HCT116 (cell line): ENCODE data around the gene RFX8. TPM values are rescaled to one million over a fixed set of nuclear protein-coding genes. Genes with fewer than 3 reads are reported as not detected.

ENCODE experiments used
- ATAC-seq: fragments of 200-7000 bp; cut with Tn5 transposase; 2 replicates; pipeline ENCODE4 v1.9.1; 2020; ENCODE audit warnings: mild to moderate bottlenecking, moderate library complexity
- BruUV-seq: library from RNA; stranded (reverse); fragments of 400-500 nt; replicated peaks from 2 replicates; lab custom pipeline; 2021; lab: Mats Ljungman, UMichigan
- CTCF ChIA-PET: fragments of 300-600 bp; sonication (Branson Sonifier 250); formaldehyde crosslinking; loops from one replicate; lab custom pipeline; 2021; ENCODE audit warnings: antibody characterized with exemption; lab: Charles Lee
- POLR2A ChIA-PET: fragments of 300-600, 350-600 bp; sonication (Branson Sonifier 250); formaldehyde crosslinking; loops from one replicate; lab custom pipeline; 2021; ENCODE audit warnings: antibody characterized with exemption; lab: Charles Lee
- RAD21 ChIA-PET, 2 experiments: fragments of 300-600 bp; sonication (Branson Sonifier 250); formaldehyde crosslinking; loops; one replicate each; lab custom pipeline; 2023; ENCODE audit warnings: low total read pairs in 2 of 2; ENCODE audit not compliant: uncharacterized antibody in 2 of 2, unreplicated experiment in 2 of 2, low non-redundant PET in 1 of 2; lab: Charles Lee
- DNase-seq: peaks from one replicate; pipeline ENCODE4 v3.0.0-alpha.2; 2010; ENCODE audit warnings: low read depth, low spot score
- H2AFZ ChIP-seq: fragments of 200-600 bp; shearing (Covaris generic), sonication (generic); 2 replicates; pipeline ENCODE4 v1.6.1; 2017; ENCODE audit warnings: low read depth, mixed run types, mixed read lengths, antibody characterized with exemption, low read length; ENCODE audit not compliant: poor library complexity, severe bottlenecking
- H3K27ac ChIP-seq: 2 replicates; pipeline ENCODE4 v1.5.1; 2012; ENCODE audit warnings: low read depth, low read length
- H3K27me3 ChIP-seq: fragments of 200-600 bp; sonication (generic); 2 replicates; pipeline ENCODE4 v1.6.1; 2016; ENCODE audit warnings: mixed run types, low read length, mixed read lengths; ENCODE audit not compliant: insufficient read depth
- H3K36me3 ChIP-seq, 2 experiments: fragments of 200-500 bp in 1 of 2; fragments of 200-600 bp in 1 of 2; sonication (Bioruptor generic) in 1 of 2; sonication (generic) in 1 of 2; 2 replicates each; pipeline versions ENCODE4 v1.5.1 to v1.6.1; 2014 to 2016; ENCODE audit warnings: low read length in 2 of 2, inconsistent platforms in 1 of 2, mixed read lengths in 1 of 2, mixed run types in 1 of 2; ENCODE audit not compliant: insufficient read depth in 2 of 2, control insufficient read depth in 1 of 2
- H3K4me1 ChIP-seq, 2 experiments: fragments of 200-600 bp in 1 of 2; sonication (generic) in 1 of 2; 2 replicates each; pipeline versions ENCODE4 v1.5.1 to v1.6.1; 2012 to 2017; ENCODE audit warnings: low read length in 2 of 2, inconsistent platforms in 1 of 2, mild to moderate bottlenecking in 1 of 2, mixed read lengths in 1 of 2, mixed run types in 1 of 2, moderate library complexity in 1 of 2; ENCODE audit not compliant: insufficient read depth in 2 of 2, control insufficient read depth in 1 of 2
- H3K4me2 ChIP-seq: fragments of 200-600 bp; sonication (generic); 2 replicates; pipeline ENCODE4 v1.6.1; 2017; ENCODE audit warnings: mixed run types, low read length, mixed read lengths
- H3K4me3 ChIP-seq, 2 experiments: fragments of 200-600 bp in 1 of 2; sonication (generic) in 1 of 2; replicated peaks in 1 of 2; 2 replicates each; pipeline ENCODE4 v1.5.1; 2011 to 2016; ENCODE audit warnings: low read length in 2 of 2, control low read depth in 1 of 2, low read depth in 1 of 2, mild to moderate bottlenecking in 1 of 2, mixed read lengths in 1 of 2, mixed run types in 1 of 2
- H3K79me2 ChIP-seq: fragments of 200-600 bp; sonication (generic); 2 replicates; pipeline ENCODE4 v1.6.1; 2017; ENCODE audit warnings: mild to moderate bottlenecking, mixed run types, low read length, moderate library complexity, mixed read lengths; ENCODE audit not compliant: insufficient read depth
- H3K9ac ChIP-seq: fragments of 200-600 bp; sonication (generic); 2 replicates; pipeline ENCODE4 v1.6.1; 2016; ENCODE audit warnings: low read length, mixed read lengths
- H3K9me2 ChIP-seq: fragments of 200-600 bp; sonication (generic), shearing (Covaris generic); 2 replicates; pipeline ENCODE4 v1.6.1; 2017; ENCODE audit warnings: mixed run types, mild to moderate bottlenecking, moderate library complexity; ENCODE audit not compliant: insufficient read depth
- H3K9me3 ChIP-seq, 2 experiments: fragments of 200-500 bp in 1 of 2; fragments of 200-600 bp in 1 of 2; sonication (Bioruptor generic) in 1 of 2; sonication (generic) in 1 of 2; 2 replicates each; pipeline ENCODE4 v1.6.1; 2014 to 2017; ENCODE audit warnings: low read length in 2 of 2, mixed read lengths in 2 of 2, inconsistent platforms in 1 of 2, low read depth in 1 of 2, mild to moderate bottlenecking in 1 of 2, mixed run types in 1 of 2, moderate library complexity in 1 of 2; ENCODE audit not compliant: control insufficient read depth in 1 of 2, insufficient read depth in 1 of 2
- H4K20me1 ChIP-seq: fragments of 200-600 bp; sonication (generic), shearing (Covaris generic); 2 replicates; pipeline ENCODE4 v1.6.1; 2017; ENCODE audit warnings: mixed run types, mild to moderate bottlenecking, moderate library complexity; ENCODE audit not compliant: insufficient read depth
- ELF1 ChIP-seq: IDR thresholded peaks from 2 replicates; pipeline ENCODE4 v1.6.1; 2012; ENCODE audit warnings: low read depth, borderline replicate concordance
- EZH2phosphoT487 ChIP-seq: fragments of 200-600 bp; IDR thresholded peaks from 2 replicates; pipeline ENCODE4 v1.6.1; 2018; ENCODE audit warnings: antibody characterized with exemption, borderline replicate concordance
- POLR2A ChIP-seq: IDR thresholded peaks from 2 replicates; pipeline ENCODE4 v1.7.0; 2011; ENCODE audit warnings: borderline replicate concordance; ENCODE audit not compliant: insufficient read depth, insufficient read length; ENCODE audit errors: extremely low read depth
- RAD21 ChIP-seq: IDR thresholded peaks from 2 replicates; pipeline ENCODE4 v1.6.1; 2012; ENCODE audit warnings: low read depth, mild to moderate bottlenecking
- SIN3A ChIP-seq: IDR thresholded peaks from 2 replicates; pipeline ENCODE4 v1.6.1; 2012; ENCODE audit warnings: low read depth
- SP1 ChIP-seq: IDR thresholded peaks from 2 replicates; pipeline ENCODE4 v1.6.1; 2012; ENCODE audit warnings: low read depth
- TCF7L2 ChIP-seq: IDR thresholded peaks from 2 replicates; pipeline ENCODE4 v1.7.0; 2011; ENCODE audit warnings: borderline replicate concordance, inconsistent platforms; ENCODE audit not compliant: insufficient read depth, insufficient read length; ENCODE audit errors: extremely low read depth
- ZNF274 ChIP-seq: fragments of 200-500 bp; sonication (Bioruptor generic); IDR thresholded peaks from 2 replicates; pipeline ENCODE4 v1.6.1; 2014; ENCODE audit warnings: mild to moderate bottlenecking, low read depth, low read length, inconsistent platforms
- intact Hi-C: fragments of 100-400 bp; cut with micrococcal nuclease; formaldehyde crosslinking; loops from 2 replicates; pipeline ENCODE4 v1.10.0; 2022
- total RNA-seq: library from RNA; stranded (reverse); gene quantifications from one replicate; pipeline ENCODE4 v1.2.1, GENCODE V29; 2021; ENCODE audit not compliant: unreplicated experiment
- TF ChIP-seq, protein P1 (sequence below), 3 experiments: fragments of 200-600 bp in 1 of 3; sonication (generic) in 1 of 3; IDR thresholded peaks in 2 of 3; conservative IDR thresholded peaks in 1 of 3; 2 replicates each; pipeline ENCODE4 v1.5.1; 2012 to 2017; ENCODE audit warnings: low read depth in 2 of 3, low read length in 2 of 3, antibody characterized with exemption in 1 of 3, borderline replicate concordance in 1 of 3, control low read depth in 1 of 3, mild to moderate bottlenecking in 1 of 3, mixed read lengths in 1 of 3, mixed run types in 1 of 3, moderate library complexity in 1 of 3; ENCODE audit not compliant: insufficient read depth in 1 of 3
- TF ChIP-seq, protein P2 (sequence below): IDR thresholded peaks from 2 replicates; pipeline ENCODE4 v1.6.1; 2012
- TF ChIP-seq, protein P3 (sequence below): IDR thresholded peaks from 2 replicates; pipeline ENCODE4 v1.6.1; 2012; ENCODE audit warnings: low read depth

RFX8 gene
- total RNA-seq, 1 experiment from 2014 or later = not detected

DNA sequence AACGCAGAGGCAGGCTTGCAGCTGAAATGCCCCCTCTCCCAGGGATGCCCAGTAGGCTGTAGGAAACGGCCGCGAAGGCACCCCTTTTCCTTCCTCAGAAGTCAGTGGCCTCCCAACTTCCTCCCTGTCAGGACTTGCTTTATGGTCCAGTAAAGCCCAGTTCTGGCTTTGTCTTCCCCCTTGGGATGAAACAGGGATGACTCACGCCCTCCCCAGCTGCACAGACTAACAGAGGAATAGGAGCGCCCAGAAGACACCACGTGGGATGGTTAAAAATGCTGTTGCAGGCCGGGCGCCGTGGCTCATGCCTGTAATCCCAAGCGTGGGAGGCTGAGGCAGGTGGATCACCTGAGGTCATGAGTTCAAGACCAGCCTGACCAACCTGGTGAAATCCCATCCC lies 94.5 kb downstream of the RFX8 start:
- Histone ChIP-seq H4K20me1 (no peaks in the 10 kb centered on the region), H3K9me2 (no peaks in the 10 kb centered on the region), H3K27ac (no peak overlapping the region), H3K4me2 (no peak overlapping the region), H3K36me3 (no peaks in the 10 kb centered on the region), H3K9me3 (no peaks in the 10 kb centered on the region), H3K79me2 (no peaks in the 10 kb centered on the region), H3K4me1 (no peaks in the 10 kb centered on the region), H2AFZ (no peak overlapping the region), H3K27me3 (no peaks in the 10 kb centered on the region), H3K9ac (no peak overlapping the region), H3K4me3 (no peak overlapping the region)
- ChIA-PET RAD21 (no interaction called here), CTCF (interaction anchor here (1.7 kb wide), 1 partner anchor 38 kb away, joined by 7 read pairs; no protein-coding TSS in a partner anchor), POLR2A (no interaction called here)
- no peak for TF ChIP-seq TCF7L2
- TF ChIP-seq, protein P1, sequence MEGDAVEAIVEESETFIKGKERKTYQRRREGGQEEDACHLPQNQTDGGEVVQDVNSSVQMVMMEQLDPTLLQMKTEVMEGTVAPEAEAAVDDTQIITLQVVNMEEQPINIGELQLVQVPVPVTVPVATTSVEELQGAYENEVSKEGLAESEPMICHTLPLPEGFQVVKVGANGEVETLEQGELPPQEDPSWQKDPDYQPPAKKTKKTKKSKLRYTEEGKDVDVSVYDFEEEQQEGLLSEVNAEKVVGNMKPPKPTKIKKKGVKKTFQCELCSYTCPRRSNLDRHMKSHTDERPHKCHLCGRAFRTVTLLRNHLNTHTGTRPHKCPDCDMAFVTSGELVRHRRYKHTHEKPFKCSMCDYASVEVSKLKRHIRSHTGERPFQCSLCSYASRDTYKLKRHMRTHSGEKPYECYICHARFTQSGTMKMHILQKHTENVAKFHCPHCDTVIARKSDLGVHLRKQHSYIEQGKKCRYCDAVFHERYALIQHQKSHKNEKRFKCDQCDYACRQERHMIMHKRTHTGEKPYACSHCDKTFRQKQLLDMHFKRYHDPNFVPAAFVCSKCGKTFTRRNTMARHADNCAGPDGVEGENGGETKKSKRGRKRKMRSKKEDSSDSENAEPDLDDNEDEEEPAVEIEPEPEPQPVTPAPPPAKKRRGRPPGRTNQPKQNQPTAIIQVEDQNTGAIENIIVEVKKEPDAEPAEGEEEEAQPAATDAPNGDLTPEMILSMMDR (IDR thresholded peaks at IDR 0.05 in 2 of 3, conservative IDR thresholded peaks at IDR 0.05 in 1 of 3; ENCODE audit: borderline replicate concordance in 1 of 3, insufficient read depth in 1 of 3, low read depth in 2 of 3, low read length in 2 of 3) = no peak
- no peak for TF ChIP-seq RAD21
- TF ChIP-seq SIN3A = no peak
- TF ChIP-seq, protein P2, sequence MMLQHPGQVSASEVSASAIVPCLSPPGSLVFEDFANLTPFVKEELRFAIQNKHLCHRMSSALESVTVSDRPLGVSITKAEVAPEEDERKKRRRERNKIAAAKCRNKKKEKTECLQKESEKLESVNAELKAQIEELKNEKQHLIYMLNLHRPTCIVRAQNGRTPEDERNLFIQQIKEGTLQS = no peak
- no peak for TF ChIP-seq EZH2phosphoT487
- no peak for TF ChIP-seq POLR2A
- no peak for TF ChIP-seq ELF1
- TF ChIP-seq ZNF274 = no peak
- no peak for TF ChIP-seq SP1
- TF ChIP-seq, protein P3, sequence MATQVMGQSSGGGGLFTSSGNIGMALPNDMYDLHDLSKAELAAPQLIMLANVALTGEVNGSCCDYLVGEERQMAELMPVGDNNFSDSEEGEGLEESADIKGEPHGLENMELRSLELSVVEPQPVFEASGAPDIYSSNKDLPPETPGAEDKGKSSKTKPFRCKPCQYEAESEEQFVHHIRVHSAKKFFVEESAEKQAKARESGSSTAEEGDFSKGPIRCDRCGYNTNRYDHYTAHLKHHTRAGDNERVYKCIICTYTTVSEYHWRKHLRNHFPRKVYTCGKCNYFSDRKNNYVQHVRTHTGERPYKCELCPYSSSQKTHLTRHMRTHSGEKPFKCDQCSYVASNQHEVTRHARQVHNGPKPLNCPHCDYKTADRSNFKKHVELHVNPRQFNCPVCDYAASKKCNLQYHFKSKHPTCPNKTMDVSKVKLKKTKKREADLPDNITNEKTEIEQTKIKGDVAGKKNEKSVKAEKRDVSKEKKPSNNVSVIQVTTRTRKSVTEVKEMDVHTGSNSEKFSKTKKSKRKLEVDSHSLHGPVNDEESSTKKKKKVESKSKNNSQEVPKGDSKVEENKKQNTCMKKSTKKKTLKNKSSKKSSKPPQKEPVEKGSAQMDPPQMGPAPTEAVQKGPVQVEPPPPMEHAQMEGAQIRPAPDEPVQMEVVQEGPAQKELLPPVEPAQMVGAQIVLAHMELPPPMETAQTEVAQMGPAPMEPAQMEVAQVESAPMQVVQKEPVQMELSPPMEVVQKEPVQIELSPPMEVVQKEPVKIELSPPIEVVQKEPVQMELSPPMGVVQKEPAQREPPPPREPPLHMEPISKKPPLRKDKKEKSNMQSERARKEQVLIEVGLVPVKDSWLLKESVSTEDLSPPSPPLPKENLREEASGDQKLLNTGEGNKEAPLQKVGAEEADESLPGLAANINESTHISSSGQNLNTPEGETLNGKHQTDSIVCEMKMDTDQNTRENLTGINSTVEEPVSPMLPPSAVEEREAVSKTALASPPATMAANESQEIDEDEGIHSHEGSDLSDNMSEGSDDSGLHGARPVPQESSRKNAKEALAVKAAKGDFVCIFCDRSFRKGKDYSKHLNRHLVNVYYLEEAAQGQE = no peak
- intact Hi-C loops = no loop called here
- DNase-seq (no peak), ATAC-seq (0 out of 2 replicates have a peak, but pooled peaks have one; percentile 36)
- no TSS peak for BruUV-seq
